ENCODE measurements around the gene CDH22.

CDH22 gene

DNA sequence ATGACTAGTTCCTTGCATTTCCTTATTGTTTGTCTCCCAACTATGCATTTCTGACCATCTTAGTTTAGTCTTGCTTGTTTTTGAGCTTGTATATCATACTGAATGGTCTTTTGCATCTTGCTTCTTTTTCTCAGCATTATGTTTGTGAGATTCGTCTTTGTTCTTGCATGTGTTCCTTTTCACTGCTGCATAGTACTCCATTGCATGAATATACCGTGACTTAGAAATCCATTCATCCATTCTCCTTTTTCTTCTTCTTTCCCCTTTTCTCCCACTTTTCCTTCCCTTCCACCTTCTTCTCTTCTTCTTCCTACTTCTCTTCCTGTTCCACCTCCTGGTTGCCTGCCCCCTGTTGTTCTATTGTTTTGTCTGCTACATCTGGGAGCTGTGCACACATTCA, 42.8 kb downstream of the CDH22 start:
- DNase-seq = no peak

GRCh38 chr20:46264391-46265266, 43.7 kb downstream of the CDH22 start:
- DNase-seq = no peak

- no peak for DNase-seq
These were observed 46.6 kb downstream of the CDH22 start for GRCh38 chr20:46261456-46262253.

GRCh38 chr20:46260936-46261454, 47.3 kb downstream of the CDH22 start:
- DNase-seq = no peak

GRCh38 chr20:46260480-46260879, 47.8 kb downstream of the CDH22 start:
- DNase-seq = no peak

DNA sequence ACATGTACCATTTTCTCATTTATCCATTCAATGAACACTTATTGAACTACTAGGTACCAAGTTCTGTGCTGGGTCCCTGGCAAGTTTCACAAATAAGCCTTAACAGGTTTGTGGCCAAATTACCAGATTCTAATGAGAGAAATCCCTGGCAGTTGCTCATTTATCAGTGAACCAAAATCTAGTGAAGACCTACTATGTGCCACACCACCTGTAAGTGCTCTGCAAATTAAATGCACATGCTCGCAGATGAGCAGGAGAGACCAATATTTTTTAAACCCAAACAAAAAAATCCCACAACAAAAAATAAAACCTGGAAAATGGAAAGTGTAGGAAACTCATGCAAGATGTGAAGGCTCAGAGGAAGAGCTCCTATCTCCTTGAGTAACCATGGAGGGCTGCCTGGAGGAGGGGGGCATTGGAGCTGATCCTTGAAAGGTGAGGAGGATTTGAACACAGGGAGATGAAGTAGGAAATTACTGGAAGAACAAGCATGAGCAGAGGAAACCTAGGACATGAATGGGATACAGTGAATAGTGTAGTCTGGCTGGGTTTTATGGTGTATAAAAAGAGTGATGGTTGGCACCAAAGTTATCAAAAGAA, 48.9 kb downstream of the CDH22 start:
- DNase-seq = no peak

- DNase-seq = no peak
These were observed 50.4 kb downstream of the CDH22 start for GRCh38 chr20:46257887-46258286.

DNA sequence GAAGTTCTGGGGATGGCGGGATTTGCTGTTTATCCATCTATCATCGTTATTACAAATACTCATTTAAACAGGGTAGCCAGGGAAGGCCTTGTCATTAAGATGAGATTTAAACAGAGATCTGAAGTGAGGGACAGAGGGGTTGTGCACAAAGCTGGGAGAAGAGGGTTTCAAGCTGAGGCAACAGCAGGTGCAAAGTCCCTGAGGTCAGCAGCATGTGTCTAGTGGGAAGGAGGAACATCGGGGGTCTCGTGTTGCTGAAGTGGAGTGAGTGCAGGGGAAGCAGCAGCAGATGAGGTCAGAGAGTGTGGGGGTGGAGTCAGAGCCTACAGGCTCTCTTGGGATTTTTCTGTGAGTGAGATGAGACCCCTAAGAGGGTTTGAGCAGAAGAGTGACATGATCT, 52.0 kb downstream of the CDH22 start:
- DNase-seq = no peak

- no peak for DNase-seq
These were observed 52.7 kb downstream of the CDH22 start for GRCh38 chr20:46255440-46256104.

- no peak for DNase-seq
These were observed 54.9 kb downstream of the CDH22 start for GRCh38 chr20:46253391-46253790.

DNA sequence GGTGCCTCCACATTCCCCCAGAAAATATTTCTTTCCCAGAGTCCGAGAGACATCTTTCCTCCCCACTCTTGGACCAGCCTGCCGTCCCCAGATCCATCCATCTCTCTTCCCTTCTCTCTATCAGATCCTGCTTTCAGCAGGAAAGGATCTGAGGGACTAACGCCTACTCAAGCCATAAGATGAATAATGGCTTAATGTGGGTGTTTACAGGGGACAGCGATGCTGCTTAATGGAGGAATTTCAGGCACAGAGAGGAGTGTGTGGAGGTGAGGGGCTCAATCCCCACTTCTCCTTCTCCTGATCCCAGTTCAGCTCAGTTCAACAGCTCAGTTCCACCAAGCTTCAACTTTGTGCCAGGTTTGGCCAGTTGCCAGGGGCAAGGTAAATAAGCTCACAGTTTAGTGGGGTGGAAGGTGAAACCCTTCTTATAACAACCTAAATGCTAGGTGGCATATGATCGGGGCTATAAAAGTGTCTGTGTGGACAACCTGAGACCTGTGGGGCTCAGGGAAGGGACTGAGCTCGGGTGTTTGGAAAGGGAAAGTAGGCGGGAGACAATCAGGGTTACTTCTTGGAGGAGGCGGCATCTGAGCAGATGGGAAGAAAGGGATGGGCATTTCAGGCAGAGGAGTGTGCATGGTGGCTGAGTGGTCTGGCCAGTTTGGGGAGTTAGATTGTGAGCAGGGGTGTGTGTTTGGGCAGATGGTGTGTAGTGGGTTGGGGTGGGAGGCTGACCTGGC, 55.8 kb downstream of the CDH22 start:
- no peak for DNase-seq

GRCh38 chr20:46251211-46251673, 57.1 kb downstream of the CDH22 start:
- no peak for DNase-seq

GRCh38 chr20:46250772-46251171, 57.5 kb downstream of the CDH22 start:
- no peak for DNase-seq

- DNase-seq = no peak
These were observed 58.6 kb downstream of the CDH22 start for GRCh38 chr20:46249671-46250070.

GRCh38 chr20:46246559-46246958, 61.7 kb downstream of the CDH22 start:
- no peak for DNase-seq

DNA sequence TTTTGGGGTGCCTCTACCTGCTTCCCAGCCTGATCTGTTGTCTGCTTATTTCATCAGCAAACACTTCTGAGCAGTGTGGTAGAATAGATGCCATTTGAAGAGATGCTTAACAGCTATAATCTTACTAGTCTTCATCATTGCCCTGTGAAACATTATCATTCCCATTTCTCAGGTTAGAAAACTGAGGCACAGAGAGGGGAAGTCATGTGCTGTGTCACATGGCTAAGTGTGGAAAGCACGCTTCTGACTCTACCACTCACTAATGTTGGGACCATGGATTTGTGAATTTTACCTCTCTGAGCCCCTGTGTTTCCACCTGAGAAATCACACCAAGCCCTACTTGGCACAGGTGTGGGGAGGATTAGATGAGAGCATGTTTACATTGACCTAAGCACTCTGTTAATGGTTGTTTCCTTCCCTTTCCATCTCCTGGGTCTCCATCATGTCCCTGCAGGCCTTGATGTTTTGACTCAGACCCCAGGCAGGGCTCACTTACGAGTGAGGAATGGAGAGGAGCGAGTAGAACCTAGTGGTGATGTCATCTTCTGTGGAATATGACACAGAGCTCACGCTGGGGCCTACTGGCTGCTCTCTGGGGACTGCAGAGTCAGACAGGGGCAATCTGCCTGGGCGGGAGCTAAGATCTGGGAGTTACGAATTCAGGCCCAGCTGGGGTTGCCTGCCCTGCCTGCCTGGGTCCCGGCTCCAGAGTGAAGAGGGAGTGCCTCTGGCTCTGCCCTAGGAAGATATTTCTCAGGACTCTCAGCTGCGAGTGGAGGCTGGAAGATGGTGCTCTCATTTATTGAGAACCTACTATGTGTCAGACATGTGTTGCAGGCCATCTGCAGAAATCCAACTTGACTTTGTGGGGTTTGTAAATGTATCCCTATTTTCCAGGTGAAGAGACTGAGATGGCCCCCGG, 64.3 kb downstream of the CDH22 start:
- DNase-seq = no peak

GRCh38 chr20:46242390-46242789, 65.9 kb downstream of the CDH22 start:
- DNase-seq = no peak

- no peak for DNase-seq
These were observed 67.4 kb downstream of the CDH22 start for GRCh38 chr20:46240881-46241280.

DNA sequence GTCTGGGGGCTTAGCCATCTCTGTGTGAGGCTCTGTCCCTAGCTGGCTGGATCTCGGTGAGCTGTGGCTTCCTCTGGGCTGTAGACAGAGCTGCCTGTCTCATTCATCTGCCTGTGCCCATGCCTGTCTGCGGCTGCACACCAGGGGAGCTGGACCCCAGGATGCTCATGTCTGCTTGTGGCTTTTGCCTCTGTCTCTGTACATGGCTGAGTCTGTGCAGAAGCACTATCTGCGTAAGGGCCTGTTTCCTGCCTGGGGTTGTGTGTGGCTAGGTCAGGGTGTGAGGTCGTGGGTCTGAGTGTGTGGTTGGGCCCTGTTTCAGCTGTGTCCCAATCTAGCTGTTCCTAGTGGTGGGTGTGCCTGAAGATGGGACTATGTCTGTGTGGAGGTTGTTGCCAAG, 68.2 kb downstream of the CDH22 start:
- no peak for DNase-seq

GRCh38 chr20:46237736-46238135, 70.6 kb downstream of the CDH22 start:
- no peak for DNase-seq

DNA sequence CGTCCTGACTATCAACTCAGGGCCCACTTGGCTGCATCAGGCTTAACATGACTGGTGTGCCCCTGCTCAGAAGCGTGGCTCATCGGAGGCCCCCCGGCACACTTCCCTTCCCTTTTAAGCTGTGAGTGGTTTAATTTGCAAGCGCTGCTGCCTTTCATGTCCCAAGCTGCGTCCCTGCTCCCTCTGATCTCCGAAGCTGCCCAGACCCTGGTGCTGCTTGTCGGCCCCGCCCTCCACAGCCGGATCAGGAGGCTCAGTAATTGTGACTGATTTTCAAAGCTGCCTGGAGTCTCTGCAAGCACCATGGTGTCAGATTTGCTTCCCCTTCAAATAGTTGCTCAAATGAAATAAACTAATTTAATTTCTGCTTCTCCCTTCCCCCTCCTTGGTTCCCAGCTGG, 71.1 kb downstream of the CDH22 start:
- no peak for DNase-seq

Measured in activated CD4-positive, CD25-positive, alpha-beta regulatory T cell treated with anti-CD3 and anti-CD28 coated beads, Interleukin-2, amount 50 U/mL, for 72 hours (primary cell).